ENCODE measurements around the gene CSNK1G3. TPM values are rescaled to one million over a fixed set of nuclear protein-coding genes. Genes with fewer than 3 reads are reported as not detected.

Gene CSNK1G3
- total RNA-seq, 1 experiment from 2014 or later, result 48.3 TPM

DNA sequence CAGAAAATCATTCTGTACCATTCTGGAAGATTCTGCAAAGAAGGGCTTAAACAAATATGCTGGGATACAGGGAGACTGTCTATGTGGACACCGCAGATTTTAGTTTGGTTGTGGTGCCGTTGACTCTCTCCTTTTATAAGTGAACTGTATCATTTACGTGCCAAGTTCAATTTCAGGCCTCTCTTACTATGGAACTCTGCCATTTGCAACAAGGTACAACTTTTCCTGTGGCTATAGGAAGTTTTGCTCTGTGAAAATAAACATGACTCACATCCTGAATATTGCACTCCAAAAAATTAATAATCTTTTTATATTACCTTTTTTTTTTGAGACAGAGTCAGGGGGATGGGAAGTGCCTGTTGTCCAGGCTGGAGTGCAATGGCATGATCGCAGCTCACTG, 29.7 kb upstream of the CSNK1G3 start:
- H2BK20ac ChIP-seq (ENCODE audit: low read depth, low read length, poor library complexity, severe bottlenecking), result no peak overlapping the region
- no CpG with 5 or more reads among the region's 4 CpGs for WGBS (ENCODE audit: extremely low coverage, insufficient read length, low lambda C conversion rate)
- no peaks in the 10 kb centered on the region for H3K23me2 ChIP-seq (ENCODE audit: insufficient read length, low read depth, low read length, poor library complexity, severe bottlenecking)
- H3K4me1 ChIP-seq (ENCODE audit: insufficient read depth, low read length), result no peaks in the 10 kb centered on the region
- no peaks in the 10 kb centered on the region for H3K79me2 ChIP-seq (ENCODE audit: insufficient read depth, low read length)
- no peak overlapping the region for H3K4ac ChIP-seq (ENCODE audit: low read depth, low read length)
- no peaks in the 10 kb centered on the region for H3K27me3 ChIP-seq (ENCODE audit: insufficient read depth, low read length)
- no peaks in the 10 kb centered on the region; a peak in 1 of 4 replicates for H3K4me1 Mint-ChIP-seq
- no peak overlapping the region for H4K91ac ChIP-seq (ENCODE audit: insufficient read length, low read depth, low read length)
- no peaks in the 10 kb centered on the region for H3K9me3 ChIP-seq (ENCODE audit: control insufficient read depth, low read depth, low read length)
- no peaks in the 10 kb centered on the region for H3K79me1 ChIP-seq (ENCODE audit: insufficient read depth, low read depth, low read length, poor library complexity, severe bottlenecking)
- H3K56ac ChIP-seq (ENCODE audit: insufficient read length, low read depth, low read length), result no peak overlapping the region
- H2AFZ ChIP-seq (ENCODE audit: low read length), result no peak overlapping the region
- H3K14ac ChIP-seq (ENCODE audit: insufficient read depth, low read length), result no peak overlapping the region
- no peak overlapping the region for H4K5ac ChIP-seq (ENCODE audit: insufficient read length, low read depth, low read length)
- H3K9ac ChIP-seq (ENCODE audit: extremely low read depth, insufficient read length, low read length), result no peak overlapping the region
- no peak overlapping the region for H3K23ac ChIP-seq (ENCODE audit: insufficient read length, low read depth, low read length)
- H2BK12ac ChIP-seq (ENCODE audit: insufficient read length, low read depth, low read length), result no peak overlapping the region
- H3K27me3 Mint-ChIP-seq (ENCODE audit: low read depth), result no peaks in the 10 kb centered on the region
- no peak overlapping the region for H4K8ac ChIP-seq (replicated peaks; ENCODE audit: insufficient read length, low read depth, low read length)
- TF ChIP-seq, protein P1, sequence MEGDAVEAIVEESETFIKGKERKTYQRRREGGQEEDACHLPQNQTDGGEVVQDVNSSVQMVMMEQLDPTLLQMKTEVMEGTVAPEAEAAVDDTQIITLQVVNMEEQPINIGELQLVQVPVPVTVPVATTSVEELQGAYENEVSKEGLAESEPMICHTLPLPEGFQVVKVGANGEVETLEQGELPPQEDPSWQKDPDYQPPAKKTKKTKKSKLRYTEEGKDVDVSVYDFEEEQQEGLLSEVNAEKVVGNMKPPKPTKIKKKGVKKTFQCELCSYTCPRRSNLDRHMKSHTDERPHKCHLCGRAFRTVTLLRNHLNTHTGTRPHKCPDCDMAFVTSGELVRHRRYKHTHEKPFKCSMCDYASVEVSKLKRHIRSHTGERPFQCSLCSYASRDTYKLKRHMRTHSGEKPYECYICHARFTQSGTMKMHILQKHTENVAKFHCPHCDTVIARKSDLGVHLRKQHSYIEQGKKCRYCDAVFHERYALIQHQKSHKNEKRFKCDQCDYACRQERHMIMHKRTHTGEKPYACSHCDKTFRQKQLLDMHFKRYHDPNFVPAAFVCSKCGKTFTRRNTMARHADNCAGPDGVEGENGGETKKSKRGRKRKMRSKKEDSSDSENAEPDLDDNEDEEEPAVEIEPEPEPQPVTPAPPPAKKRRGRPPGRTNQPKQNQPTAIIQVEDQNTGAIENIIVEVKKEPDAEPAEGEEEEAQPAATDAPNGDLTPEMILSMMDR (conservative IDR thresholded peaks at IDR 0.05), result no peak
- H3K4me3 Mint-ChIP-seq, result no peak overlapping the region
- no peak overlapping the region for H3T11ph ChIP-seq (ENCODE audit: low read length)
- no peaks in the 10 kb centered on the region for H3K36me3 Mint-ChIP-seq (ENCODE audit: insufficient read depth in 1 of 3, low read depth in 3 of 3)
- H2BK5ac ChIP-seq (ENCODE audit: insufficient read length, low read length), result no peak overlapping the region
- no peaks in the 10 kb centered on the region for H3K9me3 Mint-ChIP-seq
- DNase-seq, result no peak
- H4K20me1 ChIP-seq (ENCODE audit: control insufficient read depth, insufficient read depth, insufficient read length), result no peaks in the 10 kb centered on the region
- no peak overlapping the region for H2AK5ac ChIP-seq (ENCODE audit: insufficient read length, low read length)
- H2BK120ac ChIP-seq (ENCODE audit: low read depth, low read length, poor library complexity, severe bottlenecking), result no peak overlapping the region
- H2BK15ac ChIP-seq (ENCODE audit: low read depth, low read length), result no peak overlapping the region
- H3K27ac Mint-ChIP-seq, result no peak overlapping the region
- H3K4me2 ChIP-seq (ENCODE audit: insufficient read depth, insufficient read length, low read length), result no peak overlapping the region
- H3K27ac ChIP-seq (ENCODE audit: insufficient read length, low read depth, low read length), result no peak overlapping the region
- H3K18ac ChIP-seq (ENCODE audit: insufficient read length, low read depth, low read length), result no peak overlapping the region

All from H9 (cell line).